Measurements from ENCODE around the gene DGCR8. TPM values are rescaled to one million over a fixed set of nuclear protein-coding genes. Genes with fewer than 3 reads are reported as not detected.

The DGCR8 gene
- polyA plus RNA-seq, 2 of the 4 experiments (the other 2 are of a cell fraction), result 18.1 to 21.3 TPM

DNA sequence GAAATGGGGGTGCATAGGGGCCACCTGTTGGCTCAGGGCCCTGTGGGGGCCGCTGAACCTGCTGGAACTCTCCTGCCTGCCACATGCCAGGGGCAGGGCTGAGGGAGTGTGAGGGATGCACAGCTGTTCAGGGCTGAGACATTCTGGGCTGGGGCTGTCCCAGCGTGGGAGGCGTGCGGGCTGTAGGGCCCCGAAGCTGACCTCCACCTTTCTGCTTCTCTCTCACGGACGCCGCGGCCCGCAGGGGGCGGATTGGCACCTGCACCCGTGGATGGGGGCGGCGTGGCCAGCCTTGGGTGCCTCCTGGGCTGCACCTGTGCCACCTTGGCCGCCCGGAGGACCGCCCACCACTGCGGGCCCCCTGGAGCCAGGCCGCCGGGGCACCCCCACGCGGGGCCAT is 66.7 kb downstream of the DGCR8 start (continued):
- TF ChIP-seq NFE2L2 (conservative IDR thresholded peaks at IDR 0.05; ENCODE audit: low read length), result no peak

DNA sequence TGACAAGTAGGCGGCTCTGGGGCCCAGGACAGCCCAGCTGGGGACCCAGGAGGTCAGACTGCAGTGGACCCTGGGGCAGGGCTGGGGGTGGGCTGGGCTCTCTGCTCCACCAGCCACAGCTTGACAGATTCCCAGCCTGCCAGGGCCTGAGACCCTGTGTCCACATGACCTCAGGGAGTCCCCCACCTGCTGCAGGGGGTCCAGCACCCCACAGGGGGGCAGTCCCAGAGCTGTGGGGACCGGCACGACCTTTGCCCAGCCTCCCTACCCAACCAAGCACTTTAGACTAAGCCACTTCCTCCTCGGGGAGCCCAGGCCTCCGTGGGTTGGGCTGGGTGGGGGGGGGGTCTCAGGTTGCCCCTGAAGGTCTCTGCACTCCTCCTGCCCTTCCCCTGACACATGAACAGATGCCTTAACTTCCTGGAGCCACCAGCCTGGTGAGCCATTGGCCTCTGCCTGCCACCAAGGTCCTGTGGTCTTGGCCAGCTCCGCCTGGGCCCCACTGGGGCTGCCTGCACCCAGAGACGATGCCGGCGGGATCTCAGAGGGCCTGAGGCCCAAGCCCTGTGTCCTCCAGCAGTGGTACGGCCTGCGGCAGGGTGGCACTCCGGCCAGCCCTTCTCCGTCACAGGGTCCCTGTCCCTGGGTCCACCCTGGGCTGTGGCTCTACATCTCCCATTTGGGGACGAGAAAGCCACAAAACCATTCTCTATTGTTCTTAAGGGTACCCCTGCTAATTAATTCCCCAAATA is 67.4 kb downstream of the DGCR8 start:
- H3K4me1 ChIP-seq, result no peaks in the 10 kb centered on the region
- TF ChIP-seq RAD21 (conservative IDR thresholded peaks at IDR 0.05 in 1 of 2, IDR thresholded peaks at IDR 0.05 in 1 of 2) (no peak), RARB (CRISPR knock-in tag; IDR thresholded peaks at IDR 0.05) (no peak)
- TF ChIP-seq, protein P1, sequence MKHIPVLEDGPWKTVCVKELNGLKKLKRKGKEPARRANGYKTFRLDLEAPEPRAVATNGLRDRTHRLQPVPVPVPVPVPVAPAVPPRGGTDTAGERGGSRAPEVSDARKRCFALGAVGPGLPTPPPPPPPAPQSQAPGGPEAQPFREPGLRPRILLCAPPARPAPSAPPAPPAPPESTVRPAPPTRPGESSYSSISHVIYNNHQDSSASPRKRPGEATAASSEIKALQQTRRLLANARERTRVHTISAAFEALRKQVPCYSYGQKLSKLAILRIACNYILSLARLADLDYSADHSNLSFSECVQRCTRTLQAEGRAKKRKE (CRISPR knock-in tag; IDR thresholded peaks at IDR 0.05; ENCODE audit: low read depth), result no peak
- H3K4me2 ChIP-seq, result no peak overlapping the region
- 93% methylated on average over 3 of the region's 14 CpGs for WGBS (ENCODE audit: missing lambda C conversion rate)
- ATAC-seq (no peak), FAIRE-seq (no peak), DNase-seq (ENCODE audit: low read depth in 1 of 2, low spot score in 1 of 2) (no peak)
- CTCF ChIA-PET, result interaction anchor here (1.5 kb wide), 2 partner anchors 10 to 137 kb away, joined by 4 to 7 read pairs; no protein-coding TSS in a partner anchor
- H3K9me3 ChIP-seq, result no peaks in the 10 kb centered on the region
- POLR2A ChIA-PET, result no interaction called here
- H3K4me3 ChIP-seq, result no peak overlapping the region
- no peak overlapping the region for H3K27ac ChIP-seq

GRCh38 chr22:20148414-20148813 is 68.4 kb downstream of the DGCR8 start:
- ChIA-PET POLR2A (no interaction called here), CTCF (interaction anchor here (1.5 kb wide), 2 partner anchors 9 to 136 kb away, joined by 4 to 7 read pairs; no protein-coding TSS in a partner anchor)

GRCh38 chr22:20149257-20150250 is 69.5 kb downstream of the DGCR8 start:
- ATAC-seq (no peak), DNase-seq (ENCODE audit: low read depth in 1 of 2, low spot score in 1 of 2) (no peak), FAIRE-seq (no peak)
- no peaks in the 10 kb centered on the region for H3K4me1 ChIP-seq
- ChIA-PET POLR2A (no interaction called here), CTCF (no interaction called here)
- no peak overlapping the region for H3K27ac ChIP-seq
- no peak for TF ChIP-seq ELK1 (IDR thresholded peaks at IDR 0.05; ENCODE audit: low read depth, low read length)
- TF ChIP-seq RAD21 (conservative IDR thresholded peaks at IDR 0.05 in 1 of 2, IDR thresholded peaks at IDR 0.05 in 1 of 2), result no peak
- TF ChIP-seq HEYL (CRISPR knock-in tag; IDR thresholded peaks at IDR 0.05), result no peak
- TF ChIP-seq RFX5 (IDR thresholded peaks at IDR 0.05), result no peak
- TF ChIP-seq NR3C1 (IDR thresholded peaks at IDR 0.05), result no peak
- H3K9me3 ChIP-seq, result no peaks in the 10 kb centered on the region
- H3K4me2 ChIP-seq, result no peak overlapping the region
- H3K4me3 ChIP-seq, result no peak overlapping the region
- WGBS (ENCODE audit: missing lambda C conversion rate), result no CpG with 5 or more reads among the region's 32 CpGs

More at GRCh38 chr22:20148414-20148813, 68.4 kb downstream of the DGCR8 start:
- no peak overlapping the region for H3K4me3 ChIP-seq
- no peaks in the 10 kb centered on the region for H3K4me1 ChIP-seq
- WGBS (ENCODE audit: missing lambda C conversion rate), result 80% methylated on average over 3 of the region's 18 CpGs
- no peak overlapping the region for H3K4me2 ChIP-seq
- ATAC-seq (no peak), DNase-seq (ENCODE audit: low read depth in 1 of 2, low spot score in 1 of 2) (no peak), FAIRE-seq (no peak)
- TF ChIP-seq SMC3 (IDR thresholded peaks at IDR 0.05), result no peak
- TF ChIP-seq USF2 (IDR thresholded peaks at IDR 0.05), result no peak
- TF ChIP-seq CHD4 (IDR thresholded peaks at IDR 0.05; ENCODE audit: borderline replicate concordance), result no peak
- TF ChIP-seq, protein P2, sequence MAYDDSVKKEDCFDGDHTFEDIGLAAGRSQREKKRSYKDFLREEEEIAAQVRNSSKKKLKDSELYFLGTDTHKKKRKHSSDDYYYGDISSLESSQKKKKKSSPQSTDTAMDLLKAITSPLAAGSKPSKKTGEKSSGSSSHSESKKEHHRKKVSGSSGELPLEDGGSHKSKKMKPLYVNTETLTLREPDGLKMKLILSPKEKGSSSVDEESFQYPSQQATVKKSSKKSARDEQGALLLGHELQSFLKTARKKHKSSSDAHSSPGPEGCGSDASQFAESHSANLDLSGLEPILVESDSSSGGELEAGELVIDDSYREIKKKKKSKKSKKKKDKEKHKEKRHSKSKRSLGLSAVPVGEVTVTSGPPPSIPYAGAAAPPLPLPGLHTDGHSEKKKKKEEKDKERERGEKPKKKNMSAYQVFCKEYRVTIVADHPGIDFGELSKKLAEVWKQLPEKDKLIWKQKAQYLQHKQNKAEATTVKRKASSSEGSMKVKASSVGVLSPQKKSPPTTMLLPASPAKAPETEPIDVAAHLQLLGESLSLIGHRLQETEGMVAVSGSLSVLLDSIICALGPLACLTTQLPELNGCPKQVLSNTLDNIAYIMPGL (CRISPR knock-in tag; IDR thresholded peaks at IDR 0.05; ENCODE audit: borderline replicate concordance), result no peak
- no peak for TF ChIP-seq FOXS1 (CRISPR knock-in tag; IDR thresholded peaks at IDR 0.05)
- TF ChIP-seq NFE2L2 (conservative IDR thresholded peaks at IDR 0.05; ENCODE audit: low read length), result no peak
- TF ChIP-seq MAZ (IDR thresholded peaks at IDR 0.05; ENCODE audit: borderline replicate concordance, low read depth, low read length), result no peak
- no peak for TF ChIP-seq ZFP36 (IDR thresholded peaks at IDR 0.05; ENCODE audit: borderline replicate concordance, partially characterized antibody)
- no peak overlapping the region for H3K27ac ChIP-seq
- H3K9me3 ChIP-seq, result no peaks in the 10 kb centered on the region

Measured in A549 (cell line).